Measurements from ENCODE around the gene ADSS2.
A peak's percentile ranks its signal among the peaks of the same experiment; 100 is the strongest.
"Not testable (repeated sequence)": the region's sequence is repeated elsewhere in the genome, so short reads cannot be mapped to it uniquely, and the experiment has no call there.

ADSS2 gene

DNA sequence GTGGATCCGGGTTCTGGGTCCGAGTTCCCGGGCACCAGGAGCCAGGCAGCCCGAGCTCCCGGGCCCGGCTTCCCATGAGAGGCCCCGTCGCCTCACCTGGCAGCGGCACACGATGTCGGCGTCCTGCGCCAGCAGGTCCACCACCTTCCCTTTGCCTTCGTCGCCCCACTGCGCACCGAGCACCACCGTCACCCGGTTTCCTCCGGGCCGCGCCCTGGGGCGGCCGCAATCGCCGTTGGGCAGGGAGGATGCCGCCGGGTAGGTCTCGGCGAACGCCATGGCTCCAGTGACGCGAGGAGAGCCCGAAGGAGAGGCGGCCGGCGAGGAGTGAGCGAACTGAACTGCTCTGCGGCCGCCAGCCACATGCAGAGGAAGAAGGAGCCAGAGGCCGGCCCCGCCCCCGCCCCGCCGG lies at the start of gene ADSS2:
Gene ADSS2 (minus strand): TSS at position 371 of the 412 bp plus-strand sequence. CDS start 92 bp downstream, at position 279.
- FAIRE-seq: no peak
- no peak for DNase-seq (ENCODE audit: extremely low spot score, insufficient read length, low read depth)

DNA sequence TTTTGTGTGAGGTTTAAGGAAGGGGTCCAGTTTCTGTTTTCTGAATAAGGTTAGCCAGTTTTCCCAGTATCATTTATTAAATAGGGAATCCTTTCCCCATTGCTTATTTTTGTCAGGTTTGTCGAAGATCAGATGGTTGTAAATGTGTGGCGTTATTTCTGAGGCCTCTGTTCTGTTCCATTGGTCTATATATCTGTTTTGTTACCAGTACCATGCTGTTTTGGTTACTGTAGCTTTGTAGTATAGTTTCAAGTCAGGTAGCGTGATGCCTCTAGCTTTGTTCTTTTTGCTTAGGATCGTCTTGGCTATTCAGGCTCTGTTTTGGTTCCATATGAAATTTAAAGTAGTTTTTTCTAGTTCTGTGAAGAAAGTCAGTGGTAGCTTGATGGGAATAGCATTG lies 48.8 kb upstream of the ADSS2 start:
- not testable (repeated sequence) for FAIRE-seq; DNase-seq (ENCODE audit: extremely low spot score, insufficient read length, low read depth)

DNA sequence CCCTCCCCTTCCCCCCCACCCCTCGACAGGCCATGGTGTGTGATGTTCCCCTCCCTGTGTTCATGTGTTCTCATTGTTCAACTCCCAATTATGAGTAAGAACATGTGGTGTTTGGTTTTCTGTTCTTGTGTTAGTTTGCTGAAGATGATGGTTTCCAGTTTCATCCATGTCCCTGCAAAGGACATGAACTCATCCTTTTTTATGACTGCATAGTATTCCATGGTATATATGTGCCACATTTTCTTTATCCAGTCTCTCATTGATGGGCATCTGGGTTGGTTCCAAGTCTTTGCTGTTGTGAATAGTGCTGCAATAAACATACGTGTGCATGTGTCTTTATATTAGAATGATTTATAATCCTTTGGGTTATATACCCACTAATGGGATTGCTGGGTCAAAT lies 47.8 kb upstream of the ADSS2 start:
- not testable (repeated sequence) for DNase-seq (ENCODE audit: extremely low spot score, insufficient read length, low read depth); FAIRE-seq

DNA sequence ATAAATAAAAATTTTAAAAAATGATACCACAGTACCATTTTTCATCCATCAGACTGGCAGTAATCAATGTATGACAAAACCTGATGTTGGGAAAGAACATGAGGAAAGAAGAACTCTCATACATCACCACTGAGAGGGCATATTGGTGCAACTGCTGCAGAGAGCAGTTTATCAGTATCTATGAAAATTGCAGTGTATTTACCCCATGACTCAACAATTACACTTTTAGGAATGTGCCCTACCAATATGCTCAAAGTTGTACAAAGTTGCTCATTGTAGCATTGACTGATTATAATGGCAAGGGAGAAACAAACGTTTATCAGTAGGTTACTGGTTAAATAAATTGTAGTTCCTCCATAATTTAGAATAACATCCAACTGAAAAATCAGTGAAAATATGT lies 46.1 kb upstream of the ADSS2 start:
- FAIRE-seq: no peak
- no peak for DNase-seq (ENCODE audit: extremely low spot score, insufficient read length, low read depth)

DNA sequence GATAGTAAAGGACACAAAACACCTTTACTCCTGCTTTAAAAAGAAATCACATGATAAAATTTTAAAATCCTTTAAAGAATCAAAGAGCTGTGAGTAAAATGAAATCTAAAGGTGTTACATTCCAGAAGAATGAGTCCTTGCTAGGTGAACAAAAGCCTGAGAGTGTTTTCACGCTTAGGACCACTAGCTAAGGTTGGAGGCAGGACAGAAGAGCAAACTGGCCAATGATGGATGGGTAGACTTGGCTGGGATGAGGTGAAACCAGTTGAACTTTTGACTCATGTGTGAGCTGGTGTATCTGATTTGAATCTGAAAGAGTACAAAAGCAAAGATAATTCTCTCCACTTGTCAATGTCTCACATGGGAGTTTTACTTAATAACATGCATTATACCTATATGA lies 44.5 kb upstream of the ADSS2 start:
- DNase-seq (ENCODE audit: extremely low spot score, insufficient read length, low read depth): no peak
- FAIRE-seq: no peak

DNA sequence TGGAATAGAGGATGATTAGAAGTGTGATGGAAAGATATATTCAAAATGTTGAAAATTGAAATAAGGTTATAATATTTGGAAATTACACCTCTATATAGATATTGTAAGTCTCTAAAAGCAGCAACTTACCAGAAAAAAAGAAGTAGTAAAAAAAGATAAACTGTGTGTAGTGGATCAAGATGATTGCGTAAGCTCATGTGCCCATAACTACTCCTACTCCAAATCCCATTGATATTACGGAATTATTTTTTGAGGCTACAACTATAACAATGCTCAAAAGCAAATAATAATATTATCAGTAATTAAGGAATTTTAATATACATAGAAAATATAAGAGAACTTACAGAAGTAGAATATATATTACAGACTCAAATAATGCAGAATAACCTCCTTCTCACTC lies 42.9 kb upstream of the ADSS2 start:
- DNase-seq (ENCODE audit: extremely low spot score, insufficient read length, low read depth) (no peak), FAIRE-seq (no peak)

DNA sequence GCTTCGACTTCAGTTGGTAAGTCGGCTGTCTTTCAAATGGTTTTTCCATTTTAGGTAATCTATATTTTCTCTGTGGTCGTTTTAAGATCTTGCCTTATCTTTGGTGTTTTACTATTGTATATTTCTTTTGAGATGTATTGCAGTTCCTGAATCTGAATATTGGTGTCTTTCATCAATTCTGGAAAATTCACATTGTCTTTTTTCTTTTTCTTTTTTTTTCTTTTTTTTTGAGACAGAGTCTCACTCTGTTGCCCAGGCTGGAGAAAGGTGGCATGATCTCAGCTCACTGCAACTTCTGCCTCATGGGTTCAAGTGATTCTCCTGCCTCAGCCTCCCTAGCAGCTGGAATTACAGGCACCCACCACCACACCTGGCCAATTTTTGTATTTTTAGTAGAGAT lies 33.3 kb upstream of the ADSS2 start:
- DNase-seq (ENCODE audit: extremely low spot score, insufficient read length, low read depth); FAIRE-seq: not testable (repeated sequence)

DNA sequence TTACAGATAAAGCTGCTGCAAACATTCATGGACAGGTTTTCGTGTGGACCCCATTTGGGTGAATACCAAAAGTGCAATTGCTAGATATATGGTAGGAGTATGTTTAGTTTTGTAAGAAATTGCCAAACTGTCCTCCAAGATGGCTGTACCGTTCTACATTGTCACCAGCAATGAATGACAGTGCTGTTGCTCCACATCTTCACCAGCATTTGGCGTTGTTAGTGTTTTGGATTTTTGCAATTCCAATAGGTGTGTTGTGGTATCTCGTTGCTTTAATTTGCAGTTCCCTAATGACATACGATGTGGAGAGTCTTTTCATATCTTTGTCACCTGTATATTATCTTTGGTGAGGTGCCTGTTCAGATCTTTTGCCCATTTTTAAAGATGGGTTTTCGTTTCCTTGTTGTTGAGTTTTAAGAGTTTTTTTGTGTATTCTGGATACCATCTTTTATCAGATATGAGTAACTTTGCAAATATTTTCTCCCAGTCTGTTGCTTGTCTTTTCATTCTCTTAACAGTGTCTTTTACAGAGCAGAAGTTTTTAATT lies 21.4 kb upstream of the ADSS2 start:
- FAIRE-seq (no peak), DNase-seq (ENCODE audit: extremely low spot score, insufficient read length, low read depth) (no peak)

DNA sequence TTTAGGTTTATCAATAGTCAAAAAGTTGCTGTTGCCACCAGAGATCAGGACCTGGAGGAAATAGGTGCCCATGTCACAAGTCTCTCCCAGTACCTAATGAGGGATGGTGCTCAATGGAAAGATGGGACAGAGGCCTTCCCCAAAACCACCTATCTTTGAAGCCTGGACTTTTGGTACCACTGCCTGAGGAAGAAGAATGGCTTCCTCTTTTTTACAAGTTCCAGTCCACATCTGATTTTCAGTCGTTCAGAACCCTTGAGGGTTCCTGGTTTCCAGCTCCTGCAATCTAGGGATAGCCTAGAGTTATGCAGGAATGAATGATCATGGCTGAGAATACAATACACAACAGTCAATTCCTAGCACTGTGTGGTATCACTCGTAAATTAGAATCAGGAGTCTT lies 15.0 kb upstream of the ADSS2 start:
- FAIRE-seq: no peak
- no peak for DNase-seq (ENCODE audit: extremely low spot score, insufficient read length, low read depth)

DNA sequence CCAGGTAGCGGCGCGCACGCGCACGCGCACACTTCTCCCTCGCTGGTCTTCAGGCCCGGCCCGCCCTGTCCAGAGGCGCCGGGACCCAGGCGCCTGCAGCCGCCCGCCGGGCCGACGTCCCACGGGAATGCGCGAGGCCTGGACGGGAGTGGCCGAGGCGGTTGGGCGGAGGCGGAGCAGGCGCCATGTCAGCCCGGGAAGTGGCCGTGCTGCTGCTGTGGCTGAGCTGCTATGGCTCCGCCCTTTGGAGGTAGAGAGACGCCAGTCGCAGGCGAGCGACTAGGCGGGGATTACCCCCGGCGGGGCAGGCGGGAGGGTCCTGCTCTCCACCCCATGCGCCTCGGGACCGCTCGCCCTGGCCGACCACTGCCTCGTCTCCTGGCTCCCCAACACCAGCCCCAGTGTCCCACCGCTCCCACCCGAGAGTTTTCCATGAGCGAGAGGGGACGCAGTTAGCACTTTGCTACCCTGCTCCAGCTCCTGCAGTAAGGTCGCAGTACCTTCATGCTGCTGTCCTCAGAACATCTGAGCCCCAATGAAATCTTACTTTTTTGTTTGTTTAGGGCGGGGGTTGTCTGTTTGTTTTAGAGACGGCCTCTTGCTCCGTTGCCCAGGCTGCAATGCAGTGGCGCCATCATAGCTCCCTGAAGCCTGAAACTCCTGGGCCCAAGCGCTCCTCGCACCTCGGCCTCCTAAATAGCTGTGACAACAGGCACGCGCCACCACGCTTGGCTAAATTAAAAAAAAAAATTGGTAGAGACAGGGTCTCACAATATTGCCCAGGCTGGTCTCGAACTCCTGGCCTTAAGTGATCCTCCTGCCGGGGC lies 9.7 kb upstream of the ADSS2 start, which contains the start of gene CATSPERE:
Gene CATSPERE (plus strand): TSS at position 29 of the 827 bp plus-strand sequence. CDS start 157 bp downstream, at position 186.
- DNase-seq (ENCODE audit: extremely low spot score, insufficient read length, low read depth) (peak; percentile 83), FAIRE-seq (peak; percentile 89)

DNA sequence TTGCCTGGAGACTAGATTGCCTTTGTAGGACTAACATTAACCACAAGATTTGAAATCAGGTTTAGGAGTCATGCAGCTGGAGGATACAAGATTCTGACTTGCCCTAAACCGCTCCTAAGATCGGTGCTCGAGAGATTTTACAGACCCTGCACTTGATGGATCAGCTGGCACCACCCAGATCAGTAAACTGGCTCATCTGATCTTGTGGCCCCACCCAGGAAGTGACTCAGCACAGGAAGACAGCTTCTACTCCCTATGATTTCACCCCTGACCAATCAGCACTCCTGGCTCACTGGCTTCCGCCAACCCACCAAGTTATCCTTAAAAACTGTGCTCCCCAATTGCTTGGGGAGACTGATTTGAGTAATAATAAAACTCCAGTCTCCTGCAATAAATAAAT lies 8.5 kb upstream of the ADSS2 start:
- DNase-seq (ENCODE audit: extremely low spot score, insufficient read length, low read depth): no peak
- no peak for FAIRE-seq

DNA sequence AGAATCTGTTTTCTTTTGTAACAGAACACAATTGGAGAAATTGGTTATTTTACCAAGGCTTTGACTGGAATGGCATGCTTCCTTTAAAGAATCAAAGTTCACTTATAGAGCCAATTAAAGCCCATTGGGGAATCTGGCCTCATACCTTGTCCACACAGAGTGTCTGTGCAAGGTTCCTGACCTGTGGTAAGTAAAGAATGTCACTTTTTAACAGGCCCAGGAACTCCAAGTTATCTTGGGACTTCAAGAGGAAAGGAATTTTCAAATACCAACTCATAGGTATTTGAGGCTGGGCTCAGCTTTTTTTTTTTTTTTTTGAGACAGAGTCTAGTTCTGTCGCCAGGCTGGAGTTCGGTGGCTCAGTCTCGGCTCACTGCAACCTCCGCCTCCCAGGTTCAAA lies 7.1 kb upstream of the ADSS2 start:
- FAIRE-seq (no peak), DNase-seq (ENCODE audit: extremely low spot score, insufficient read length, low read depth) (no peak)

DNA sequence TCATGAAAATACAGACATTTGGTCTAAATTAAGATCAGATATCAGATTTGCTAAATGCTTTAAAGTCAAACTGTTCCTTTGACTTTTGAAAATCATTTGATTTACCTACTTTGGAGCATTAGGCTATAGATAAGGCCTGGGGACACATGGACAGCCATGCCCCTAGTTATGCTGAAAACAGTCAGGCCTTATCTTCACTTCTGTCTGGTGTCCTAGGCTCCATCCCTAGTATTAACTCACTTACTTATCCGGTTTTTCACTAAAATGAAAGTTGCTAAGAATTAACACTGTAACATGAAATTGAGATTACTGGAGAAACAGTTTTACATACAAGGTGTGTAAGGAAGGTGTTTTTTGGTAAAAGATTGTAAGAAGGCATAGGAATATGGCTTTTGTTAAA lies 4.9 kb upstream of the ADSS2 start:
- no peak for FAIRE-seq

DNA sequence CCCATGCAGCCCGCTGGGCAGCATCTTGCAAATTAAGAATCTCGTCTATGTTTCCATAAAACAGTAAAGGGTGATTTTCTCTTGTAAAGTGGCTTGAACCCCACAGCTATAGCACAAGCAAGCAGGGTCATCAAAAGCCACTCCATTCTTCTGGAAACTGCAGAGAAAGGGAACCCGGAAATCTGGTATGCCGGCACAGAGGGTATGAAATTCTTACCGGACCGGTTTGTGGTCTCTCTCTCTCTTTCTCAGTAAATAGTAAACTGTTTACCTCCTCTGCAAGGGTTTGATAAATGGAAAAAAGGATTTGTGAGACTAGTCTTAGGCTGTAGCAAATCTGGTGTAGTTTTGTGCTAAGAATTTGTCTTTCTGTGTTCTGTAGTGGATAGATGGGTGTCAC lies 2.7 kb upstream of the ADSS2 start:
- no peak for DNase-seq (ENCODE audit: extremely low spot score, insufficient read length, low read depth)
- no peak for FAIRE-seq

More for the DNA sequence above, 4.9 kb upstream of the ADSS2 start:
- DNase-seq (ENCODE audit: extremely low spot score, insufficient read length, low read depth): no peak

DNA sequence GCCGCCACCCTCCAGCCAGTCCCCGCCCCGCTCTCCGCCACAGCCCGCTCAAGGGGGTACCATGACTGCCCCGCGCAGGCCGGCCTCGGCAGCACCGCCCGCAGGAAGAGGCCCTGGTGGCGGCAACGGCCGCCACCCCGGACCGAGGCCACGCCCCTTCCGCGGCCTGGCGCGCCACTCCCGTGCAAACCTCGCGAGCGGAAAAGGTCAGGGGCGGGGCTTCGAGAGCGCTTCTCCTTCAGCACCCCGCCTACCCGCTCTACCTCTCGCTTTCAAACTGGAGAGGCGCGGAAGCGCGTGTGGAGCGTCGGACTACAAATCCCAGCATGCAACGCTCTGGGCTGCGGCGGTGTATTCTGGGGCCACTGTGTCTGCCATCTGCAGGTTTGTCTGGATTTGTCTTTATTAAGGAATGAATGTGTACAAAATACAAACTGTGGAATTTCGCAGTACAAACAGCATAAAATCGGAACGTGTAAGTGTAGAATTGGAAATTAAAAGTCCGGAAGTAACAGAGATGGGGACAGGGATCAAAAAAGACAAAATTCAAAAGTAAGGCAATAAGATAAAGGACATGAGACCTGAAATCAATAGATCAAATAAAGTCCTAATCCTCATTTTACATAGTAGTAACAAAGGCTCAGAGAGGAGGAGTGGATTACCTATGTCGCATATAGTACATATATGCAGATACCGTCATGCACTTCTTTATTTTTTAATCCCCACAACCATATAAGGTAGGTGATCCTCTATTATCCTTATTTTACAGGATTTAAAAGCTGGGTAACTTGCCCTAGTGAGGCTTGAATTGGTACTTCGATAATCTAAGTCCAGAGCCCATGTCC lies 464 bp upstream of the ADSS2 start:
- peak; percentile 99 for FAIRE-seq
- peak; percentile 88 for DNase-seq (ENCODE audit: extremely low spot score, insufficient read length, low read depth)

DNA sequence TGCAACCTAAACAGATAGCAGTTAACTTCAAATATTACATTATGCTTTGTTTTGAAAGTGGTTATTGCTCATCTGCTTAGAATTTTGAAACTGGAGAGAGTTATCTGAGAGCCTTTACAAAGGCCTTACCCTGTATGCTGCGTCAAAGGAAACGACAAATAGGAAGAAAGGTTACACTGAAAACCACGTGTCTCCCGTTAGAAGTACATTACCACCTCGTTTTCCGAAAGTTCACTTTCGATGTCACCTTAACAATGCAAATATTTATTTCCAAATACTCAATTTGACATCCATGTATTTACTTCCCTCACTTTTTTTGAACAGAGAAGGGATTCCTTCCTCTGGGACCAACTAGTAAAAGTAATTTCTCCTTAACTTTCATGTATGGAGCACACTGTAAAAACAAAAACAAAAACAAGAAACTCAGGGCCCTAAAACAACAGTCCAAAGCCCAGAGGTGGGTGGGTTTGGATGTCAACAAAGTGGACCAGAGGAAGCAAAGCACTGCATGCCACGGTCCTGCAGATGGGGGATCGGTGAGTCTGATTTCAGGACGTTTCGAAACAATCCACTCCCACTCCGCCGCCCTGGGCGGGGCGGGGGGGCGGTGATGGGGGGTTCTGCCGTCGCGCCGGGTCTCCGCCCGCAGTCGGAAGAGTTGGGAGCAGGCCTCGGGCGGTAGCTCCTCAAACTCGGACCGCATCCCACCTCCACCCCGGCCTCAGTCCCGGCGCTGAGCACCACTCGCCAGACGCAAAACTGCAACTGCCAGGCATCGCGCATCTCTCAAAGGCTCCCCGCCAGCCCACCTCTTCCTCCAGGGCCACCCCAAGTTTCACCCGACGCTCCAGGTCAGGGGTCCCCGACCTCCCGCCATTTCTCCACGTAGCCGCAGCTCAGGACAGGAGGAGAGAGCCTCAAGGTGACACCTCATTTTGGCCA lies 841 bp downstream of the ADSS2 start:
- no peak for DNase-seq (ENCODE audit: extremely low spot score, insufficient read length, low read depth)

DNA sequence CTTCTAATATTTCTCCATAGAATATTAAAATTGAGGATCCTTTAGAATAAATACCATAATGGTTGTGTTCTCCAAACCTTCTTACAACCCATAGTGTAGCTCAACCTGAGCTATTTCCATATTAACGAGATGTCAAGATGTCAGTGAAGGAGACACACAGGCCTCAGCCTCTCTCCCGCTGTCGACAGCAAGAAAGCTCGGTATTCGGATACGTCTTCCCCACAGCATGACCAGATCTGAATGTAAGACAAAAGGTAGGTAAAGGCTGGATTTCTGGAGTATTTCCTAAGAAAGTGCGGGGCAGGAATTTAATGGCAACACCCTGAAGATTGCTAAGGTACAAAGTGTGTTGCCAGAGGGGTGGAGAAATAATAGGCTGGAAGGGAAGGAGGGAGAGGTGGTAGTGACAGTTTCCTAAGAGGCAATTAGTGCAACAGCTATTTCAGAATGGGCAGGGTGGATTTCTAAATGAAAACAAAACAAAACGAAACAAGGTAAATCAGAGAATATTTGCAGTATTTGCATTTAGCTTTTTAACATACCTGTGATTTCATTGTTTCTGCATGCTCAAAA lies 1.7 kb downstream of the ADSS2 start:
- FAIRE-seq (peak; percentile 39), DNase-seq (ENCODE audit: extremely low spot score, insufficient read length, low read depth) (no peak)

More for the DNA sequence above, 841 bp downstream of the ADSS2 start:
- peak; percentile 77 for FAIRE-seq

DNA sequence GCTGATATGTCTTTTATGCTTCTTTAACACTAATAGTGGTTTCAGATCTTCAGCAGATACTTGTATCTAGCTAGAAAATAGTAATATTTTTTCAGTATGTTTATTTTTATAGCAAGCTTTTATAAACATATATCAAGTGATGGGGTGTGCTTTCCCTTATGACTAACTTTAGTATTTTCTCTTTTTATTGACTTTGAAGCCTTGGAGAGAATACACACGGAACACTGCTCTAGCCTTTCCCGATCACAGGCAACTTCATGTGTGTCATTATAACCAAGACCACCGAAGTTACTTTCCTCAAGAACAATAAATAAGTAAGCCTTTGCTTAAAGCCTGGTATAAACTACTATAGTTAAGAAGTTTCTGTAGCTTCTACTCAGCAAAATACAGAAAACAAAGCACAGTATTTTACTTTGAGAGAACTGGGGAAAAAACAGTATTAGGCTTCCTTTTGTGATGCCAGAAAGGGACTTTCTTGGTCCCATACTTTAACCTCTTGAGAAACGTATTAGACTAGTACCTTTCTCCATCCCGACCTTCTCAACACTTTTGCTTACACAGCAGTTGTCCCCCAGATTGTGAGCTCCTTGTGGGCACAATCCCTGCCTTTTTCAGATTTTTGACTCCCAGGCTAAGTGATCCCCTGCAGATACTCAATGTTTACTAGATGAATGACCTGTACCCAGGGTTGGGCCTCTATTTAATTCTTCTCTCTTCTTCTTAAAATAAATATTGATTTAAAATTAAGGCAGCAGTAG lies 3.3 kb downstream of the ADSS2 start:
- FAIRE-seq (no peak), DNase-seq (ENCODE audit: extremely low spot score, insufficient read length, low read depth) (no peak)

DNA sequence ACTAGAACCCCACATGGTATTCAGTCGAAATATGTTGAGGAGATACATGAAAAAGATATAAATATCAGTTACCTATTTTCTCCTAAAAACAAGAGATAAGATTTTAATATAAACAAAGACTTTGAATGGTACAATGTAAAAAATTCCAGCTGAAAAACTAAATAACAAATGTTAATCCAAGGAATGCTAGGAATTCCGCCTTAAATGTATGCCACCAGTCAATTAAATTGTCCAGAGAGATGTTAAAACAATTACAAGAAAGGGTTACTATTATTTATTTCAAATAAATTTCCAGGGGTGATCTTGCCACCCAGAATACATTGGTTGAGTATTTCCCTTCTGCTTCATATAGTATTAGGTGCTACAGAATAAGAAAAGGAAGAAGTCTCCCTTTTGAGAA lies 4.2 kb downstream of the ADSS2 start:
- DNase-seq (ENCODE audit: extremely low spot score, insufficient read length, low read depth): no peak
- FAIRE-seq: no peak

Data from GM18507 (cell line).